ENCODE data around the gene JMJD1C. TPM values are rescaled to one million over a fixed set of nuclear protein-coding genes. Genes with fewer than 3 reads are reported as not detected.

The JMJD1C gene
- total RNA-seq, 1 experiment from 2014 or later, result 180 TPM

GRCh38 chr10:63286754-63287264 lies 179.0 kb downstream of the JMJD1C start:
- Mint-ChIP-seq H3K9me3 (no peaks in the 10 kb centered on the region), H3K27me3 (ENCODE audit: low read depth) (no peaks in the 10 kb centered on the region), H3K36me3 (no peaks in the 10 kb centered on the region), H3K27ac (peak overlapping the region; percentile 71), H3K4me3 (no peak overlapping the region), H3K4me1 (peaks cover 53% of the 10 kb centered on the region)
- ATAC-seq (no peak), DNase-seq (ENCODE audit: low spot score) (no peak)
- CTCF ChIA-PET, result interaction anchor here (1.7 kb wide), 1 partner anchor 18 kb away, joined by 3 read pairs; no protein-coding TSS in a partner anchor
- POLR2A ChIA-PET, result interaction anchor here (0.7 kb wide), 1 partner anchor 176 kb away, joined by 3 read pairs; no protein-coding TSS in a partner anchor
- TF ChIP-seq AR (CRISPR knock-in tag; IDR thresholded peaks at IDR 0.05) (no peak), ZNF138 (CRISPR knock-in tag; conservative IDR thresholded peaks at IDR 0.05) (no peak), SOX15 (CRISPR knock-in tag; IDR thresholded peaks at IDR 0.05) (no peak), JAZF1 (CRISPR knock-in tag; IDR thresholded peaks at IDR 0.05) (no peak), CBFB (CRISPR knock-in tag; IDR thresholded peaks at IDR 0.05; ENCODE audit: low read depth) (no peak), STAT6 (CRISPR knock-in tag; conservative IDR thresholded peaks at IDR 0.05; ENCODE audit: low read depth) (no peak)
- TF ChIP-seq, protein P1, sequence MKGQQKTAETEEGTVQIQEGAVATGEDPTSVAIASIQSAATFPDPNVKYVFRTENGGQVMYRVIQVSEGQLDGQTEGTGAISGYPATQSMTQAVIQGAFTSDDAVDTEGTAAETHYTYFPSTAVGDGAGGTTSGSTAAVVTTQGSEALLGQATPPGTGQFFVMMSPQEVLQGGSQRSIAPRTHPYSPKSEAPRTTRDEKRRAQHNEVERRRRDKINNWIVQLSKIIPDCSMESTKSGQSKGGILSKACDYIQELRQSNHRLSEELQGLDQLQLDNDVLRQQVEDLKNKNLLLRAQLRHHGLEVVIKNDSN (CRISPR knock-in tag; IDR thresholded peaks at IDR 0.05), result no peak
- TF ChIP-seq, protein P2, sequence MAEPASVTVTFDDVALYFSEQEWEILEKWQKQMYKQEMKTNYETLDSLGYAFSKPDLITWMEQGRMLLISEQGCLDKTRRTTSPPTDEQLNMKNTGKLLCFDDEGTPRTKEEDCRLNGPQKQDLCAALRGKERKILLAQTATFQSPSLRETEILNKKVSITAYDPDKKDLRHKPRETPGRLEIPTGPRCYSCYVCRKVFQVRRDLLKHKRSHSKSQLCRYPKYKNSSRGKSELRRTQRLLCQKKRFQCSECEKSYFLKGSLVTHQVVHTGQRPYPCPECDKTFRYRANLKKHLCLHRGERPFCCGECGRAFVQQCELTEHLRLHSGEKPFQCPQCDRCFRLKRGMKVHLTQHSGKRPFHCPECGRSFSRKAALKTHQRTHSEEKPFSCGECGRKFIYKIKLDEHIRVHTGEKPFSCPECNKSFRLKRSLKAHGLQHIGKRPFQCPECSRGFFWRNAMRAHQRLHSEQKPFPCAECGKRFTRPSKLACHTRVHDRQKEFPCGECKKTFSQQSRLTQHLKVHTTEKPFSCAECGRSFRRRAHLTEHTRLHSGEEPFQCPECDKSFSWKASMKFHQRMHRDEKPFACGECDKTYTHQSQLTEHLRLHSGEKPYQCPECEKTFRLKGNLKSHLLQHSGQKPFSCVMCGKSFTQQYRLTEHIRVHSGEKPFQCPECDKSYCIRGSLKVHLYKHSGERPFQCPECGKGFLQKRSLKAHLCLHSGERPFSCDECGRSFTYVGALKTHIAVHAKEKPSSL (CRISPR knock-in tag; conservative IDR thresholded peaks at IDR 0.05), result no peak

DNA sequence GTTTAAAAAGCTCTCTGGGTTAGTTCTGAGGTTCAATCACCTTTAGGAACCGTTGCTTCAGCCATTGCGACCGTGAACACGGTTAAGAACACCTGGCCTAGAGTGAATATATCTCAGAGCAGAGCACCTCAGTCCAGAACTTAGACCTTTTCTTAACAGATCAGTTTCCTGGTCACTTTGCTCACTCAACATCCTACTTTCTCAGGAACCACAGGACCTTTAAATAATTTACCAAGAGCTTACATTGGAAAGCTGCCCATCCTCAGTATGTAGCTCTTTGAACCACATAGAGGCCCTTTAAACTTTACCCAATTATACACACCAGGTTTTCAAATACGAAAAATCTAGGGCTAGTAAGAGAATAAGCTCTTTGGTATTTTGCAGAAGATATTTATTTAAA lies 179.4 kb downstream of the JMJD1C start:
- H3K27me3 Mint-ChIP-seq (ENCODE audit: low read depth), result no peaks in the 10 kb centered on the region
- no peak for DNase-seq (ENCODE audit: low spot score)
- peak overlapping the region; percentile 72 for H3K27ac Mint-ChIP-seq
- ChIA-PET POLR2A (interaction anchor here (0.7 kb wide), 1 partner anchor 176 kb away, joined by 3 read pairs; no protein-coding TSS in a partner anchor), CTCF (interaction anchor here (1.7 kb wide), 1 partner anchor 17 kb away, joined by 3 read pairs; no protein-coding TSS in a partner anchor)
- H3K9me3 Mint-ChIP-seq, result no peaks in the 10 kb centered on the region
- peaks cover 53% of the 10 kb centered on the region for H3K4me1 Mint-ChIP-seq
- no peak overlapping the region for H3K4me3 Mint-ChIP-seq
- no peaks in the 10 kb centered on the region for H3K36me3 Mint-ChIP-seq
- no peak for ATAC-seq
- no peak for TF ChIP-seq ZNF423 (CRISPR knock-in tag; IDR thresholded peaks at IDR 0.05)
- TF ChIP-seq ETV6 (CRISPR knock-in tag; IDR thresholded peaks at IDR 0.05), result no peak
- TF ChIP-seq FOXK1 (CRISPR knock-in tag; IDR thresholded peaks at IDR 0.05), result no peak
- no peak for TF ChIP-seq JUN (CRISPR knock-in tag; IDR thresholded peaks at IDR 0.05)
- no peak for TF ChIP-seq TEAD1 (CRISPR knock-in tag; IDR thresholded peaks at IDR 0.05)
- no peak for TF ChIP-seq ZNF396 (CRISPR knock-in tag; IDR thresholded peaks at IDR 0.05; ENCODE audit: borderline replicate concordance)
- TF ChIP-seq MXD4 (CRISPR knock-in tag; IDR thresholded peaks at IDR 0.05; ENCODE audit: borderline replicate concordance), result no peak
- no peak for TF ChIP-seq TCF7 (CRISPR knock-in tag; IDR thresholded peaks at IDR 0.05; ENCODE audit: low read depth)
- TF ChIP-seq, protein P3, sequence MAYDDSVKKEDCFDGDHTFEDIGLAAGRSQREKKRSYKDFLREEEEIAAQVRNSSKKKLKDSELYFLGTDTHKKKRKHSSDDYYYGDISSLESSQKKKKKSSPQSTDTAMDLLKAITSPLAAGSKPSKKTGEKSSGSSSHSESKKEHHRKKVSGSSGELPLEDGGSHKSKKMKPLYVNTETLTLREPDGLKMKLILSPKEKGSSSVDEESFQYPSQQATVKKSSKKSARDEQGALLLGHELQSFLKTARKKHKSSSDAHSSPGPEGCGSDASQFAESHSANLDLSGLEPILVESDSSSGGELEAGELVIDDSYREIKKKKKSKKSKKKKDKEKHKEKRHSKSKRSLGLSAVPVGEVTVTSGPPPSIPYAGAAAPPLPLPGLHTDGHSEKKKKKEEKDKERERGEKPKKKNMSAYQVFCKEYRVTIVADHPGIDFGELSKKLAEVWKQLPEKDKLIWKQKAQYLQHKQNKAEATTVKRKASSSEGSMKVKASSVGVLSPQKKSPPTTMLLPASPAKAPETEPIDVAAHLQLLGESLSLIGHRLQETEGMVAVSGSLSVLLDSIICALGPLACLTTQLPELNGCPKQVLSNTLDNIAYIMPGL (CRISPR knock-in tag; IDR thresholded peaks at IDR 0.05), result no peak
- TF ChIP-seq SP1 (CRISPR knock-in tag; conservative IDR thresholded peaks at IDR 0.05), result no peak
- TF ChIP-seq OVOL2 (CRISPR knock-in tag; IDR thresholded peaks at IDR 0.05; ENCODE audit: borderline replicate concordance), result no peak
- TF ChIP-seq, protein P4, sequence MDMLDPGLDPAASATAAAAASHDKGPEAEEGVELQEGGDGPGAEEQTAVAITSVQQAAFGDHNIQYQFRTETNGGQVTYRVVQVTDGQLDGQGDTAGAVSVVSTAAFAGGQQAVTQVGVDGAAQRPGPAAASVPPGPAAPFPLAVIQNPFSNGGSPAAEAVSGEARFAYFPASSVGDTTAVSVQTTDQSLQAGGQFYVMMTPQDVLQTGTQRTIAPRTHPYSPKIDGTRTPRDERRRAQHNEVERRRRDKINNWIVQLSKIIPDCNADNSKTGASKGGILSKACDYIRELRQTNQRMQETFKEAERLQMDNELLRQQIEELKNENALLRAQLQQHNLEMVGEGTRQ (CRISPR knock-in tag; IDR thresholded peaks at IDR 0.05), result no peak
